NCI-H2171 treated with DMSO at 0.1 percent for 48 hours (cell line): ENCODE measurements around the gene HSD11B1.
"Not testable (repeated sequence)": the region's sequence is repeated elsewhere in the genome, so short reads cannot be mapped to it uniquely, and the experiment has no call there.

ENCODE experiments used
- DNase-seq: peaks from one replicate; lab custom pipeline; 2025; lab: John Stamatoyannopoulos, UW

The HSD11B1 gene

GRCh38 chr1:209691237-209691636, 13.4 kb upstream of the HSD11B1 start:
- no peak for DNase-seq

DNA sequence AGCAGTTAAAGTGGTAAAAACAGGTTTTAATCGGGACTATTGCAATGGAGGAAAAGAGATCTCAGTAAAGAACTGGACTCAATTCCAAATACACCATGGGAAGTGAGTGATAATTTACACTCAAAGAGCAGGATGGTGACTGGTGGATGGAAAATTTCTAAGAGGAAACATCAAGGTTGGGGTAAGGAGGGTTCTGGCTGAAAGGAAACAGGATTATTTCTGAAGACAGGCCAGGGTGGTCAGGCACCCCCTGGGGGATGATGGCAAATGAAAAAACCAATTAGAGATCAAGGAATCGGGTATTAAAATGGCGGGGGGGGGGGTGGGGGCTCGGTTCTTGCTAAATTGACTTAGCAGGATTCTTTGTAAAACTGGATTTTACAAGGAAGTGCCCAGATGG, 12.3 kb upstream of the HSD11B1 start:
- no peak for DNase-seq

DNA sequence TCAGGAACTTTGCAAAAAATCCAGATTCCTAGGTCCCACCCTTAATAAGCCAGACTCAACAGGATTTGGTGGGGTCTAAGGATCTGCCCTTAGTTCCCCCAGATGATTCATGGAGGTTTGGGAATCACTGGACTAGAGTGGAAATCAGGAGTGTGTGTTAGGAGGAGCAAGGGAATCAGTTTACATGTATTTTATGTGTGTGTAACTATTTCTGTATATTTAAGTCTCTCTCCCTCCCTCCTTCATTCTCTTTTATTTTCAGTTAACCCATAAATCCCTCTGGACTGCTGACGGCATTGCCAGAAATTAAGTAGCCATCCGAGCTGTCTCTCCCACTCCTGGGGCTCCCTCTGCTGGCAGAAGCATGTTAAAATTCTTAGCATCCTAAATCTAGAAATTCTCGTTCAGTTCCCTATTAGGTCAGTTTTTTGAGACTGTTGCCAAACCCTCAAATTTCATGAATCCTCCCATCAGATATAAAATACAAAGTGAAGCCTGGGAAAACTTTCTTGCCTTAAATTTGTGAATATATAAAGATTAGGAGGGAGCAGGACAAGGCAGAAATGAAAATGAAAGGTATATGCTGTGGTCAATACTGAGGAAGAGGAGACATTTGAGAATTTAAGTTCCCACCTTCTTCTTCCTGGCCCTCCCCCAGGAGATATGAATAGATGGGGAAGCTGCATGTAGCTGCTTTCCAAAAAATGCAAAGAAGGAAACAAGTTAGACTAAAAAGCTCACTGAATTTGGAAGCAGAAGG, 11.7 kb upstream of the HSD11B1 start:
- peak; percentile 70 for DNase-seq

GRCh38 chr1:209696673-209697072, 8.0 kb upstream of the HSD11B1 start:
- no peak for DNase-seq

DNA sequence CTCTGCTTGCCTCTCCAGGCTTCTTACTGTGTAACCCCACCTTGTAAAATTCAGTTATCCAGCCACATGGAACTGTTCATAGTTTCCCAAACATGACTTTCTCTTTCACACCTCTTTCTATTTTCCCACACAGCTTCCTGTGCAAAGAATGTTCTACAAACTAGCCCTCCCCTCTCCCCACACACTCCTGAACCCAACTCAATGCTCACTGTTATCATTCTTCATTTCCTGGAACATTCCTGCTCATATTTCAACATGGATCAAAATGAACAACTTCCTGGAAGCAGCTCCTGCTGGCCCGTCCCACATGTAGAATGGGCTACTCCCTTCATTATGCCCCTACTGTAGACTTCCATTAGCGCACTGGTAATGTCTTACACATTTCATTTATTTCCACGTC, 7.5 kb upstream of the HSD11B1 start:
- no peak for DNase-seq

GRCh38 chr1:209700686-209701085, 4.0 kb upstream of the HSD11B1 start:
- not testable (repeated sequence) for DNase-seq

DNA sequence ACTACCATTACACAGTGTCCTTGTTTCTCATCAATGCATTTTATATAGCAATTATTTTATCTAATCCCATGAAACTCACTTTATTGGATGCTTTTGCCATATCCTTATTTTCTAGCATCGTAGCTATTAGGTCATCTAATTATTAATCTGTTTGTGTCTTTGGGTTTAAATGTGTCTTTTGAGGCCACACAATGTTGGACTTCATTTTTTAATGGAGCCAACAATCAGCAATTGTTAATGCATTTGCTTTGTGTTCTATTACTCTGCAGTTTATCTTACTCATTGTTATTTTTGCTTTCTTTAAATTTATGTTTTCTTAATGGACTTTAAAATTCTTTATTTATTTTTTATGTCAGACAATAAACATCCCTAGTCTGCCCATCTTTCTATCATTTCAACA, 1.8 kb upstream of the HSD11B1 start:
- DNase-seq = no peak

- no peak for DNase-seq
These were observed 677 bp upstream of the HSD11B1 start for GRCh38 chr1:209703834-209704504.

- DNase-seq = no peak
These were observed 470 bp downstream of the HSD11B1 start for GRCh38 chr1:209705033-209705598.

DNA sequence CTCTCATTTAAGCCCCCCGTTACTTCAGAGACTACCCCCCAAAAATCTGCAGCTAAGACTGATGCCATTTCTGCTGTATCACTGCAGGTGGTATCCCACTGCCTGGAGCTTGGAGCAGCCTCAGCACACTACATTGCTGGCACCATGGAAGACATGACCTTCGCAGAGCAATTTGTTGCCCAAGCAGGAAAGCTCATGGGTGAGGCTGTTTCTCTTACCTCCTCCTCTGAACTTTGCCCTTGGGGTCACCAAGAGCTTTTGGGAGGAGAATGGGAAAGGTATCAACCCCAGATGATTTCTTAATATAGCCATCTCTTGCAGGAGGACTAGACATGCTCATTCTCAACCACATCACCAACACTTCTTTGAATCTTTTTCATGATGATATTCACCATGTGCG, 2.0 kb downstream of the HSD11B1 start:
- DNase-seq = no peak

DNA sequence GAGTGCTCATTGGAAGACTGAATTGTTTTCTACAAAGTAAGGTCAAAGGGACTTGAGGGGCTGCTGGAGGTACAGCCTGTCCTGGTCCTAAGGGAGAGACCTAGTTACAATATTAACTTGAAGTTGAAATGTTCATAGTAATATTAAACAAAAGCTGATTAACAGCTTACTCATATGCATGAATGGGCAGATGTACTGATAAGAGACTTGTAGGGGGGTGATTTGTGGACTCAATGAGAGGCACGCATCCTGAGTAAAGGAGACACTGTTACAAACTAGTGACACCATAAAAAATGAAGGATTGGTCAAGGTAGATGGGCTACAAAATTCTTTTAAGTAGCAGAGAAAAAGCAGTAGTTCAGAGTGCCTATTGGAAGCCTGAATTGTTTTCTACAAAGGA, 2.7 kb downstream of the HSD11B1 start:
- DNase-seq = no peak

- no peak for DNase-seq
These were observed 3.7 kb downstream of the HSD11B1 start for GRCh38 chr1:209708297-209708696.

- no peak for DNase-seq
These were observed 5.4 kb downstream of the HSD11B1 start for GRCh38 chr1:209710093-209710492.

- DNase-seq = no peak
These were observed 6.2 kb downstream of the HSD11B1 start for GRCh38 chr1:209710847-209711246.

- DNase-seq = no peak
These were observed 9.7 kb downstream of the HSD11B1 start for GRCh38 chr1:209714338-209714737.

DNA sequence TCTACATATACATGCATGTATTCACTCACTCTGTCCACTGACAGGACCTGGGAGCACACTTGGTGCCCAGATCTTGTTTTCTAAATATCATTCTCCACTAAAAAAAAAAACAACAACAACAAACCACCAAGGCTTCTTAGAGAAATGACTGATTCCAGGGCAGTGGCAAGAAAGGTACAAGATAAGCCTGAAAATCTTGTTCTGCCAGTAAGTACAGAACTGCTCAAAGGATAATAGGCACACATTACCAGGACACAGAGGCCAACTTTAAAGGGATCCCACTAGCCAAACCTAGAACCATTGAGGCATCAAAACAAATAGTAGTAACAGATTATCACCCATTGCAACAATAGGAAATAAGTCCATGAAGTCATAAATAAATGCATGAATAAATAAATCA, 10.7 kb downstream of the HSD11B1 start:
- no peak for DNase-seq

DNA sequence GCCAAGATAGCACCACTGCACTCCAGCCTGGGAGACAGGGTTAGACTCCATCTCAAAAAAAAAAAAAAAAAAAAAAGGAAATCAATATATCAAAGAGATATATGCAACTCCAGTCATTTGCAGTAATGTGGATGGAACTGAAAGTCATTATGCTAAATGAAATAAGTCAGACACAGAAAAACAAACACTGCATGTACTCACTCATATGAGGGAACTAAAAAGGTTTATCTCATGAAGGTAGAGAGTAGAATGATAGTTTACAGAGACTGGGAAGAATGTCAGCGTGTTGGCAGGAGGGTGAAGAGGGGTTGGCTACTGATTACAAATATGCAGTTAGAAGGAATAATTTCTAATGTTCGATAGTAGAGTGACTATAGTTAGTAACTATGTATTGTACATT, 13.2 kb downstream of the HSD11B1 start:
- no peak for DNase-seq

DNA sequence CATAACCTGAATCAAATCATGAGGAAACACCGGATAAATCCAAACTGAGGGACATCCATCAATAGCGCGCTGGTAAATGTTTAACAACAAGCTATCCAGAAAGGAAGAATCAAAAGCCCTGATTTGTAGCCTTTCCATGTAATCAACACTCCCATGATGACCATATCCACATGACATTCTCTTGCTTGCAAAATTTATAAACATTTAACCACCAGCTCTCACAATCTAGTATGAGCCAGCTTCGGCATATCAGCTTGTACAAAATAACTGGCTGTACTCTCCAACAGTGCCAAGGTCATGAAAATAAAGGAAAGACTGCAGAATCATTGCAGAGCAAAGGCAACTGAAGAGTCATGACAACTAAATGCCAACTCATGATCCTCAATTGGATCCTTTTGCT, 15.7 kb downstream of the HSD11B1 start:
- DNase-seq = no peak

- no peak for DNase-seq
These were observed 16.2 kb downstream of the HSD11B1 start for GRCh38 chr1:209720826-209721225.

GRCh38 chr1:209721323-209721722, 16.7 kb downstream of the HSD11B1 start:
- no peak for DNase-seq

DNA sequence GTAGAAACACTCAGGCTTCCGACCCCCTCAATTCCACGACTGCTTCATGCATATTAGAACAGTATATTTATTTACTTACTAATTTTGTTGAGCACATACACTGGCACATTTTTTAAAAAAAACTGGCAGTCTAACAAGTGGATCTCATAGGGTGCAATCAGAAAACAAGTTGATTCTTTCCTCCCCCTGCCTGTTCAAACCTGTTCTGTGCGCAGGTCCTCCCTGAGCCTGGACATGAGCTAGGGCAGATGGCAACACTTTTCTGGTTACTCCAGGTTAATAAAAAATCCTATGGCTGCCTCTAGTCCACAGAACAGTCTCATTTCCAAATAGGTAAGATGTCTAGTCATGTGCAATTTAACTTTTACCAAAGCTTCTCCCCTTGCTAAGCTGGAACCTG, 18.6 kb downstream of the HSD11B1 start:
- no peak for DNase-seq

GRCh38 chr1:209723756-209724693, 19.4 kb downstream of the HSD11B1 start:
- DNase-seq = no peak
